AG20443 (cell line): ENCODE data around the gene FEM1C.

Experiments used
- DNase-seq: peaks from one replicate; pipeline ENCODE4 v3.0.0; 2012; ENCODE audit warnings: low spot score, mixed read lengths

FEM1C gene, protein sequence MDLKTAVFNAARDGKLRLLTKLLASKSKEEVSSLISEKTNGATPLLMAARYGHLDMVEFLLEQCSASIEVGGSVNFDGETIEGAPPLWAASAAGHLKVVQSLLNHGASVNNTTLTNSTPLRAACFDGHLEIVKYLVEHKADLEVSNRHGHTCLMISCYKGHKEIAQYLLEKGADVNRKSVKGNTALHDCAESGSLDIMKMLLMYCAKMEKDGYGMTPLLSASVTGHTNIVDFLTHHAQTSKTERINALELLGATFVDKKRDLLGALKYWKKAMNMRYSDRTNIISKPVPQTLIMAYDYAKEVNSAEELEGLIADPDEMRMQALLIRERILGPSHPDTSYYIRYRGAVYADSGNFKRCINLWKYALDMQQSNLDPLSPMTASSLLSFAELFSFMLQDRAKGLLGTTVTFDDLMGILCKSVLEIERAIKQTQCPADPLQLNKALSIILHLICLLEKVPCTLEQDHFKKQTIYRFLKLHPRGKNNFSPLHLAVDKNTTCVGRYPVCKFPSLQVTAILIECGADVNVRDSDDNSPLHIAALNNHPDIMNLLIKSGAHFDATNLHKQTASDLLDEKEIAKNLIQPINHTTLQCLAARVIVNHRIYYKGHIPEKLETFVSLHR

DNA sequence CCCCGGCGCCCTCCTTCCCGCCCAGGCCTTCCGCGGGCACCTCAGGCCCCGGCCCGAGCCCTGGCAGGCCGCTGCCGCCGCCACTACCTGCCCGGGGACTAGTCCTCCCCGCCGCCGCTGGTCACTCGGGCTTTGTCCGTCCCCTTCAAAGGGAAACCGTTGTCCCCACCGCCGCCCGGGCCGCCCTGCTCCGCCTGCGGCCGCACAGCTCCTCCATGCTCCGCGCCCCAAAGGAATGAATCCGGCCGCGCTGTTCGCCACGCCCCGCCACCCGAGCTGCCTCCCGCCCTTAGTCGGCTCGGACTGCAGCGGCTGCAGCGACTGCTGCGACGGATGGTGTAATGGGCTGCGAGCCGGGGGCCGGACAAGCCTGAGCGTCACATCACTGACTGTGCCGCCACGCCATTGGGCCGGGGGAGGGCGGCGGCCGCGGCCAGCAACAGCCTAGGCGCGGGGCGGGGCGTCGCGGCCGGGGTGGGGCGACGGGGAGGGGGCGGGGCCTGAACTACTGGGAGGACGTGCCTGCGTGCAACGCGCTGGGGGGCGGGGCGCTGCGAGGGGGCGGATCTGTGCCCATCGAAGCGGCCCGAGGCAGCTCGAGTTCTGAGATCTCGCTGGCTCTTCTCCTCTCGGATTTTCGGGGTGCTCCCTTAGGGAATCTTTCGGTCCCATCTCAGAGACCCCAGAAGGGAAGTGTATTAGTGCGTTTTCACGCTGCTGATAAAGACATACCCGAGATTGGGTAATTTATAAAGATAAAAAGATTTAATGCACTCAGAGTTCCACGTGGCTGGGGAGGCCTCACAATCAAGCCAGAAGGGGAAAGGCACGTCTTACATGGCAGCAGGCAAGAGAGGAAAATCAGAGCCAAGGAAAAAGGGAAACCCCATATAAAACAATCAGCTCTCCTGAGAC lies at the start of gene FEM1C:
Gene FEM1C, minus strand, starts transcription at position 340 of the 915 bp plus-strand sequence. CDS start 1,282 bp downstream, outside the sequence.
- DNase-seq: peak; percentile 98

DNA sequence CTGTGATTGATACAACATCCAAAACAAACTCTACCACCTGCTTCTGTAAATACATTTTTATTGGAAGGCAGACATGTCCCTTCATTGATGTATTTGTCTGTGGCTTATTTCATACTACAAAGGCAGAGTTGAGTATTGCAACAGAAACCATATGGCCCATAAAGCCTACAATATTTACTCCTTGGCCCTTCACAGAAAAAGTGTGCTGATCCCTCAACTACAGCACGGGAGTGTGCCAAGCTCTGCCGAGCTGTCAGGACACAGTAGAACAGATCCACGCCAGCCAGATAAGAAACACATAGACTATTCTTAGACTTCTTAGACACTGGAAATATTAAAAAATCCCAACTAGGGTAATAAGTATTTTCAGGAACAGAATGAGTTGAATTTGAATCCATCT lies 44.5 kb upstream of the FEM1C start:
- DNase-seq: no peak

DNA sequence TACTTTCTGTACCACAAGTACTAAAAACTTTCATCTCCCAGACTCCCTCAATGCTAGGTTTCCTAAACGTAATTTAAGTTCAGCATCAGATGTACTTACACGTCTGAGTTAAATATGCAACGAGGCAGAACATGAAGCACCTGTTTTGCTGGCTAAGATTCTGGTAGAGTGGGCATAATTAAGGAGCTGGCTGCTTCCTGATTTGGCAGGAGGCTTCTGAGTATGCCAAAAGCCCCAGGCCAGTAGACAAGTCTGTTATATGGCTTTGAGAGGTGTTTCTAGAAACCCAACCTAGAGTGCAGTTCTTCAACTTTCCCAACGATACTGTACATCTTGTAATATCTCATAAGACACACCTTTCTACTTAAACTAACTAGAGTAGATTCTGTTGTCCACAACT lies 44.1 kb upstream of the FEM1C start:
- DNase-seq: no peak

DNA sequence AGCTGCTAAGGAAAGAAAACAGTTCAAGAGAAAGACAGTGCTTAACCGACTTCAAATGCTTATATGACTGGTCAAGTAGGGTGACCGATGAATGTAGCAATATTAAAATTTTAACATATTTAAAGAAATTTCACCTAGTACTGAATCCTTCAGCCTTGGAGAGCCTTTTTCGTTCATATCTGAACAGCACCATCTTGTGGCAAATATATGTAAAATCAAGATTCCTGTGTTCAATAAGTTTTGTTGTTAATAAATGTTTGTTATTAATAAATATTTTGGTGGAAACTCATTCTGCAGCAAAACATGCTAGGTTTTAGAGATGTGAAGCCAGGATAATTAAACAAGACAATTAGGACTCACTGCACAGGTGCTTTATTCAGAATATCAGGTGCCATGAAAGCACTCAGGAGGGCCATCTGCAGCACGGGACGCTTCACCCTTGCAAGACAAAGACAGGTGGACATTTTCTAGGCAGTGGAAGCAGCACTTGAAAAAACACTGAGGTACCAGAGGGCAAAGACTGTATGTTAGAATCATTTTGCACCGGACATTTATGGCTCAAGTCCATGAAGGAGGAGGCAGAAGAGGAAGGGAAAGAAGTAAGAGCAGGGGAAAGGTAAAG lies 42.1 kb upstream of the FEM1C start:
- DNase-seq: peak; percentile 27

DNA sequence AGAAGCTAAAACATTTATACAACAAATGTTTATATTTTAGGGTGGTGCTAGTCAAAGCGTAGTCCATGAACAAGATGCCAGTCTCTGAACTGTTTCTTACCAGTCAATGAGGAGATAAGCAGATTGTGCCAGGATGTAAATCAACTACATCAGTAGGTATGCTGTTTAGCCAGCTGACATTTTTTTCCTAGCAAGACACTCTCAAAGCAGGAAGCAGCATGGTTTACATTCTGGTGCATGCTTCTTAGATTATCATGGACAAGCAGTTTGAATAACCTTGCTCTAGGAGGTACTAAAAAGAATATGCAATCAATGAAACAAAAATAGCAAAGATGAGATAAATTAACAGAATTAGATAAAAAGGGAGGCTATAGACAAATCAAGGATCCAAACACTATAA lies 40.7 kb upstream of the FEM1C start:
- DNase-seq: no peak

DNA sequence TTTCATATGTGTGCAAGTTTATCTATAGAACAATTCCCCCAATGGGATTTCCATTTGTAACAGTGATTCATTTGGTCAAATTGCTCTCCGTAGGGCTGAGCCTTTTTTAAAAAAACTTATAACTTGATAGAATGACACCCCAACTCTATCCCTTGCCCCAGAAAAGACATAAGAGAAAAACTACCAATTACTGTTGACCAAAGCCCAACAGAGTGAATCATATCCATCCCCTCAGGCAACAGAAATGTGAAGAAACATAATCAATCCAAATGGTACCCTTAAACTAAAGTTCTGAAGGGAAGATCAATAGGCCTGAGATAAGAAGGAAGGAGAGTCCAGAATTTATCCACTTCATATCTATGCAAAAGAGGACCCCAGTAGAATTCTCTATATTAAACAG lies 39.9 kb upstream of the FEM1C start:
- DNase-seq: no peak

DNA sequence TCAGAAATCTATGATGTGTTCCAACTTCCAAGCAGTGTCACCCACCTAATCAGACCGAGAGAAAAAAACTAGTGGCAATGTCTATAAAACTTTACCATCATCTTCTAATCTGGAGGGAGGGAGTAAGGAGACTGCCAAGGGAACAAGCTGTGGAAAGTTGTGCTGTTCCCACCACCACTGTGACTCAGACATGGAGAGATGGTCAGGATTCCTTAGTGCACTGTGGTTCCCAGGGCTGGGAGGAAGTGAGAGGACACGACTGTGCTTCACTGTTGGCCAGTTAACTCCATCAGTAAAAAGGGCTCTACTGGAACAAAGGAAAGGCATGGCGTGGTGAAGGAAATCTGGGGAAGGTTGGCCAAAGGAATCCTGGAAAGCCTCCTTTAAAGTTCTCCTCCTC lies 38.9 kb upstream of the FEM1C start:
- peak; percentile 89 for DNase-seq

DNA sequence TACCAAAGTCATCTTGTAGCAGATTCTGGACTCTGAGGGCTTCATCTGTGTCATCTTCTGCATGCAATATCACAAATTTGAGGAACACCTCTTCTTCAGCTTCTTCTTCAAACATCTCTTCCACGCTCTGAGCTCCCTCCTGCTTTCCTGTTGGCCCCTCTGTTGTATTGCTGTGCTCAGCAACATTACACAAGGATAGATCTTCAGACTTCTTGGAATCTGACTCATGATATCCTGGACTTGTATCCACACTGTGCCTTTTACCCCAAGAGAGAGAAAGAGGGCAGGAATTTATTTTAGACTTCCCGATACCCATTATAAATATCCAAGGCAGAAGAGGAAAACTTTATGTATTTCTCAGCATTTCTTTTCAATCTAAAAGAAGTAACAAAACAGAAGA lies 36.4 kb upstream of the FEM1C start:
- DNase-seq: no peak

DNA sequence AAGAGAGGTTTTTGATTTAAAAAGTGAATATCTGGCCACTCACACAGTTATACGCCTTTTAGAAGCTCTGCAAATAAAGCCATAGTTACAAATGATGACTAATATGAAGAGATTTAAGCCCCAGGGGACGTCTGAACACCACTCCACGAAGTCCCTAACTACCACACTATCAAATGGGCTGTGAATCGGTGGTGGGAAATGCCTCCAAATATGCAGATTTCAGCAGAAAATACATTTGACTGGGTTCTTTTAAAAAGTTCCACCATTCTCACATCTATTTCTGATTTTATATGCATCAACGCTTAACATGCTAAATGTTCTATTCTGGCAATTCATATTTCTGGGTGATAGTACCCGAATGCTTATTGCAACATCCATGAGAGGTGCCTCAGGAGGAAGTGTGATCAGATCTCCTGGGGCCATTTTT lies 35.2 kb upstream of the FEM1C start:
- no peak for DNase-seq

DNA sequence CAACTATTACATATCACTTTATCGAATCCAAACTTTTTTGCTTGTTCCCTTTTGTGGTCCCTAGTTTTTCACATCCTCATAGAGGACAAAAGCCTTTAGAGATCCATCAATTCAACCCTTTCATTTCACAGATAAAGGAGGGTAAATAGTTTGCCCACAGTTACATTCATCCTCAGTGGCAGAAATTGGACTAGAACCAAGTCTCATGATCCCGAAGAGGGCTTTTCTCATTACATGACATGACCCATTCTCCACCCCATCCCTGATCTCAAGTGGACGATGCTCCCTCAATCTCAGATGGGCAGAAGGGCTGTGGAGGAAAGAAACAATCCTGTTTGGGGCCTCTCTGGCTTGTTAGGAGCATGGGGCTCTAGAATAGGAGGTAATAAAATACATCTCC lies 34.6 kb upstream of the FEM1C start:
- no peak for DNase-seq

DNA sequence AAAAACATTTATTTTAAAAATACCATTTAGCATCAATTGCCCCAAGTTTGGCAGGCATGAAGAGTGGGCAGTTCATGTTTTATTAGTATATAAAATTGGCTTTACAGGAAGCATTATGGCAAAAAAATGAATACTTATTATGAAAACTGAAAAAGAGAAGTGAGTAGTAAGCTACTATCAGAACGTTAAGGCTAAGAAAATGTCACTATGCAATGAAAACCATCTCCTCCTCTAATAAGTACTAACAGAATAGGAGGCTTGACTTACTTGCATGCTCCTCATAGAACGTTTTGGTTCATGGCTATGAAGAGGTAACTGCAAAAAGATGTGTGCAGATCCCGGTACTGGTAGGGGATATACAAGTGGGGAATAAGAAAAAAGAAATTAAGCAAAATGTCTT lies 34.1 kb upstream of the FEM1C start:
- DNase-seq: no peak

DNA sequence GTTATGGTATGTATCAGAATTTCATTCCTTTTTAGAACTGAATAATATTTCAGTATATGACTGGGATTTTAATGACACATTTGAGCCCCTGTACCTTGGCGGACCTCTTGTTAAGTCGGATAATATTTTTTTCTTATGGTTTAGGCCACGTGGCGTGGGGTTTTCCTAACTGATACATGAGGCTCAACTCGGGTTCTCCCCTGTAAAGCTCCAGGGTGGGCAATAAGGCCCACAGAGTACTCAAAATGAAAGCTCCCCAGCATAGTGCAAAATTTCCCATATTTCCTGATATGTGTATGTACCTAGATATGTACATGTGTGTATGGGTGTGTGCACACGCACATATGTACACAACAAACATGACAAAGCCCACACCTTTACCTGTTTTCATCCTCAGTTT lies 33.2 kb upstream of the FEM1C start:
- no peak for DNase-seq

DNA sequence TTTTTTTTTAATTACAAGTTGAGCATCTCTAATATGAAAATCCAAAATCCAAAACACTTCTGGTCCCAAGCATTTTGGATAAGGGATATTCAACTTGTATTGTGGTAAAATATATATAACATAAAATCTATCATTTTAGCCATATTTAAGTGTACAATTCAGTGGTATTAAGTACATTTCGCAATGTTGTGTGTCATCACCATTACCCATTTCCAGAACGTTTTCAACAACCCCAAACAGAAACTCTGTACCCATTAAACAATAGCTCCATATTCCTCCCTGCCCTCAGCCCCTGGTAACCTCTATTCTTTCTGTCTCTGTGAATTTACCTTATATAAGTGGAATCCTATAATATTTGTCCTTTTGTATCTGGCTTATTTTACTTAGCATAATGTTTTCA lies 32.8 kb upstream of the FEM1C start:
- no peak for DNase-seq

DNA sequence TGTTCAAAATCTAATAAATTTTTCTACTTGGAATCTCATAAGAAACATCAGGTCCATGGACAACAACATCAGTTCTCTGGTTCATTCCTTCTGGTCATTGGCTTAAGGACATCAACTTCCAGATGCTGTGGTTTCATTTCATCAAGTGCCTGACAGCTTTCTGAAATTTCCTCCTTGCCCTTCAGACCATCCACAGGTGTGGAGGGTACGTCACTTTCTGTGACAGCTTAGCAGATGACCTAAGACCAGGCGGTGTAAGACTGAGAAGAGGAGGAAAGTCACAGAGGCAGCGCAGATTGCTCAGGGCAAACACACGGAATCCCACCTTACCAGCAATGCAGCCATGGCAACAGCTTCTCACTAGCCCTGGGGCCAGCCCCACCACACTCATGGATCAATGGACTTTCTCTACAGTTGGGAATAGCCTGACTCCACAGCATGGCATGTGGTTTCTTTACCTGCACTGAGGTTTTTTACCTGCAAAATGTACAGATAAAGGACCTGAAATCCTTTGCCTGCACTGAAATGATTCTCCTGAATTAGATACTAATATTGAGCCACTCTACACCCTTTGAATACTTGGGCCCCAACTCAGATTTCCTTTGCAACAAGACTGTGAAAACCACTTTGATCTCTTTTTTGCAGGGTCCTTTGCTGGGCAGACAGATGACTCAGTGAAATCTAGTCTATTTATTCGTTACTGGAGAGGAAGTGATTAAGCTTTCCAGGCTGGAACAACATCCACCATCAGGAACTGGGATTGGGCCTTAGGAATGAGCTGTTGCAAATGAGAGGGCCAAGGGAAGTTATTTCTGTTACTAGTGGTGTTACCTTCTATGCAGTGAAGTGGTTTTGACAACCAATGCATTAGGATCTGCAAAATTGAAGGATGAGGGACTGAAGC lies 30.8 kb upstream of the FEM1C start:
- DNase-seq: peak; percentile 44

DNA sequence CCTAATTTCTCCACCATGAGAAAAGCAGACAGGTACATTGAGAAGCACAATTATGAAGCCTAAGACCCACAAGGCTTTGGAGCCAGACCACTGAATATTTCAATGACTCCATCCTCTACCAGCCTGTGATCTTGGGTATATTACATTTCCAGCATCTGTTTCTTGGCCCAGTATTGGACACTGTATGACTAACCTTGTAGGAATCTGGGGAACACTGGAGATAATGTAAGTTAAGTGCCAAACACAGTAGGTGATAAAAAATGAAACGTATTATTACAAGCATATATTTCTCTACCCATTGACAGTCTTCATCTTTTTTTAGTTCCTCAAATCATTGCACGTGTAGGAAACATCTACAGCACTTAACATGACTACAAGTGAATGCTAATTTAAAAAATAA lies 28.6 kb upstream of the FEM1C start:
- peak; percentile 21 for DNase-seq

DNA sequence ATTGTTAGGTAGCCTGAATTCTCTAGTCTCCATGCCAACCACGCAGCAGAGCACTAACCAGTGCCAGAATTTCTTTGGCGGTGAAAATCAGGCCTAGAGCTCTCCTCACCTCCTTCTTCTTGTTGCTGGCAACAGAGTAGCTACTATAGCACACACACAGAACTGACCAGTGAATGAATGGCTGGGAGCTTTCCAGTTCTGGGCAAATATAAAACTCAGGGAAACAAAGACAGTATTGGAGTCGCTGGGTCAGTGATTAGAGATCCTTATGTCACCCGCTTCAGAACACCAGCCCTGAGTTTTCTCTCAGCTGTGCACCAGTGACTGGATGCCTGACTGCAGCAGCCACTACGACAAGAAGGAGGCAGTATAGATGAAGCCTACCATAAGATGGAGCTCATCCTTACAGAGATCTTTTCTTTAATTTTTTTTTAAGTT lies 26.9 kb upstream of the FEM1C start:
- no peak for DNase-seq

DNA sequence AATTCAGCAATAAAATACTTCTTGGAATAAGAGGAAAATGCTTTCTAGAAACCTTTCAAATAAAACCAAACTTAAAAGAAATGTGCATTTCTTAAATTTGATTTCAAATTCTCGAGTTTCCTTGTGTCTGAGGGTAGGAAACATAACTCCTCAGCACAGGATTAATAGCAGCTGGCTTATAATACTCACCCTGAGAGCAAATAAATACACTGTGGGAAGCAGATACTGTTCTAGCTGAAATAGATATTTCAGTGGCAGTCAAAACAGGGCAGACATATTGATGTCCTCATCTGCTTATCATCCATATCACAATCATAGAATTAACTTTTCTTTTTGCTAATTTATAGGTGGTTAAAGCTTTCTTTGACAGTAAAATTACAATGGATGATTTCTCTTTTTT lies 24.1 kb upstream of the FEM1C start:
- DNase-seq: no peak

DNA sequence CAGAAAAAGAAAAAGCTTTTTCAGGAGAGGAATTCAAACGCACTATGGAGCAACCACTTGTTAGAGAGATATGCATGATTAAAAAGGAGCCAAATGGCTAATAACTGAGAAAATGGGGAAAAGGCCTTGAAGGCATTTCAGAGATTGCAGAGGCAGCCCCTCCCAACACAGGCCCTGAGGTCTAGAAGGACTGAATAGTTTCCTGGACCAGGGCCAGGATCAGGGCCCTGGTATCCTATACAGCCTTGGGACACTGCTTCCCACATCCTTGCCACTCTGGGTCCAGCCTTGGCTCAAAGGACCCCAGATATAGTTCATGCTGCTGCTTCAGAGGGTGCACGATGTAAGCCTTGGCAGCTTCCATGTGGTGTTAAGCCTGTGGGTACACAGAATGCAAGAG lies 20.7 kb upstream of the FEM1C start:
- DNase-seq: no peak

DNA sequence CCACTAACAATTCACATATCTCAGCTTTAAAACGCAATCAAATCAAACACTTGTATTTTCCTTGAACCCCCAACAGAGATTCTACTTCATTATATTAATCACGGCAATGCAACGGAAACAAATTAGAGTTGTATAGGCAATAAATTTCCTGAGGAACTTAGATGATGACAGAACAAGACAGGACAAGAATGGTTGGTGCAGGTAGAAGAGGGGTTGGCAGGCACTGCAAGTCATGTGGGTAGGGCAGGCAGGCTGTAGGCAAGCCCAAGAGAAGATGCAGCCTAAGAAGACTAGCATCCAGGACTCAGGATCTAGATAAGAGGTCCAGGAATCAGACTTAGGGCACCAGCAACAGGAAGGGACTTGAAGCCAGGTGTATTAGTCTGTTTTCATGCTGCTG lies 16.6 kb upstream of the FEM1C start:
- DNase-seq: no peak

DNA sequence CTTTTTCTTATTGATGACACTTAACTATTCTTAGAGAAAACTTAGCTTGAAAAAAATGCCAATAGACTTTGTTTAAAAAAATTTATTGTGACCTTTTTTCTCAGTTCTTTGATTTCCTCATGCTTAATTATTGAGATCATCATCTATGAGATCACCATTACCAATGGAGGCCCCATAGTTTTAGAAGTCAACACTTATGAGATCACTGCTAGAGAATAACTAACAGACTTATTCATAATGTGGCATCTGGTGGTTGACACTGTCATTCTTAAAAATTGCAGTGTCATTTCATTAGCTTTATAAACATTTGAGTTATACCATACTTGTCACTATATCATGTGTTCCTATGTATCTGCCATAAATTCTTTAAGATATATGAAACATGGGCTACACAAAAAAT lies 14.9 kb upstream of the FEM1C start:
- DNase-seq: peak; percentile 58

DNA sequence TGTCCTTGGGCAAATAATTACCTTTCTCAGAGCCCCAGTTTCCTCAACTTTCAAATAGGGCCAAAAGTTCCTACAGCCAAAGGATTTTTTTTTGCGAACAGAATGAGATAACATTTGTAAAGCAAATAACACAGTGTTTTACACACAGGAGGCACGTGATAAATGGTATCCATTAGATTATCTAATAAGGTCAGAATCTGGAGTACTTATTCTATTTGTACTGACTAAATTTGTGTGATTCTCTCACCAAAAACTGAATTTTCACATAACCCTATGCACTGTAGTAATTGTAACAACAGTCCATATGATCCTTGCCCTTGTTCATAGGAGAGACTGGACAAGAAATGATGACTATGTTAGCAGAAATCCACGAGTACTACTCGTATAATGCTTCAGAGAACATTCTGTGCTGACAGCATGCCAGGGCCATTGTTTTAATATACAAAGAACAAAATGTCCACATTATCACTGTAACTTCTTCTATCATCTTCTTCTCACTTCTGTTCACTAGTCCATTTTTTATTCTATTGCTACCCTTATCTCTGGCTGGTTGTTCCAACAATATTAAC lies 13.9 kb upstream of the FEM1C start:
- DNase-seq: no peak
